Measurements from ENCODE around the gene PLAAT4. TPM values are rescaled to one million over a fixed set of nuclear protein-coding genes. Genes with fewer than 3 reads are reported as not detected.

PLAAT4 gene
- total RNA-seq, 4 donors from 2014 or later = 2.2 to 8.3 (median 6.2) TPM

DNA sequence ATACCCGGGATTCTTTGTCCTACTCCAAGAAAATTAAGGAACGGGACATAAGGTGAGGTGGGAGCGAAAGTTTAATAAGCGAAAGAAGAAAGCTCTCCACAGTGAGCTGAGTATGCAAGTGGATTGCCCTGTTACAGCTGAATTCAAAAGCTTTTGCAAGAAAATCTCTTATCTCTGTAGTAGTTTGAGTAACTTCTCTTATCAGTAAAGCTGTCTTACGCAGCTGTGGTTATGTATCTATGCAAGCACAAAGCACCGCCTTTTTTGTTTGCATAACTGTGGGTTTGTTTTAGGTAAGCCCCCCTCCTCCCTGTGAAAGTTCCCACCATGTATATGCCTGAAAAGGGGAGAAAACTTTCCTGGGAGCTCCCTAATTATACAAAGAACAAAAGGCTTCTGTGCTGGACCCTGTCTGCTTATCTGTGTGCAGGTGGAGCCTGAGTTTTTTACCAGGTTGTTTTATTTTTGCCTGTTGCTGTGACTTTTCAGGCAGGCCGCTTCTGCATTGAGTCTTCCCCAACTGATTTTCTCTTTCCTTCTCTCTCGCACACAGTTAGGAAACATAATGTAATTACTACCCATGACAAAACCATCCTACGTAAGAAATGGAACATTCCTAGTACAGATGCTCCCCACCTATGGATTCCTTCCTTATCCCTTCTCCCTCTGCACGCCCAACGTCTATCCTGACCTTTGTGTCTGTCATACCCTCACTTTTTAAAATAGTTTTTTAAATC, 44.8 kb upstream of the PLAAT4 start:
- intact Hi-C loops (cut with DNase I; ENCODE audit: low total_unique reads) = no loop called here
- 55 to 59% methylated on average over 11 of the region's 11 CpGs for WGBS, 2 donors
- TF ChIP-seq POLR2A (IDR thresholded peaks at IDR 0.05) (no peak), CTCF (IDR thresholded peaks at IDR 0.05) (no peak)
- no peak for DNase-seq (ENCODE audit: low spot score in 2 of 2)
- H3K4me3 ChIP-seq (ENCODE audit: low read depth, poor library complexity, severe bottlenecking) = no peak overlapping the region

- TF ChIP-seq POLR2A (IDR thresholded peaks at IDR 0.05) (no peak), CTCF (IDR thresholded peaks at IDR 0.05) (no peak)
- 91 to 94% methylated on average over 1 of the region's 1 CpG for WGBS, 2 donors
- no peak for DNase-seq (ENCODE audit: low spot score in 2 of 2)
- no peak overlapping the region for H3K4me3 ChIP-seq (ENCODE audit: low read depth, poor library complexity, severe bottlenecking)
- intact Hi-C loops (cut with DNase I; ENCODE audit: low total_unique reads) = no loop called here
Observed at GRCh38 chr11:63492441-63492840, 44.2 kb upstream of the PLAAT4 start.

DNA sequence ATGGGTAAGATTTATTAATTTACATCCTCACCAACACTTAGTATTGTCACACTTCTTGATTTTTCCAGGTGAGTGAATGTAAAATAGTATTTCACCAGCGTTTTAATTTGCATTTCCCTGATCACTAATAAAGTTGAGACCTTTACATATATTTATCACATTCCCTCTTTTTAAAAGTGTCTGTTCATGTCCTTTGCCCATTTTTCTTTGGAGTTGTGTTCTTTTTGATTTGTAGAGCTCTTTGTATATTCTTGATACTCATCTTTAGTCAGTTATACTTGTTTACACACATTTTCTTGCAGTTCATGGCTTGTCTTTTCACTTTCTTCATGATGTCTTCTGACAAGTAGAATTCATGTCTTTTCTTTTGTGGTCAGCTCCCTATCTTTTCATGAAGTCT, 43.5 kb upstream of the PLAAT4 start:
- no peak for TF ChIP-seq POLR2A (IDR thresholded peaks at IDR 0.05)
- no peak for TF ChIP-seq CTCF (IDR thresholded peaks at IDR 0.05)
- intact Hi-C loops (cut with DNase I; ENCODE audit: low total_unique reads) = no loop called here
- 97 to 98% methylated on average over 1 of the region's 1 CpG for WGBS, 2 donors
- H3K4me3 ChIP-seq (ENCODE audit: low read depth, poor library complexity, severe bottlenecking) = no peak overlapping the region
- DNase-seq (ENCODE audit: low spot score in 2 of 2) = no peak

GRCh38 chr11:63494975-63495374, 41.6 kb upstream of the PLAAT4 start:
- no peak for TF ChIP-seq CTCF (IDR thresholded peaks at IDR 0.05)
- TF ChIP-seq POLR2A (IDR thresholded peaks at IDR 0.05) = no peak
- WGBS, 2 donors = 54 to 65% methylated on average over 6 of the region's 6 CpGs
- intact Hi-C loops (cut with DNase I; ENCODE audit: low total_unique reads) = no loop called here

GRCh38 chr11:63499874-63500273, 36.7 kb upstream of the PLAAT4 start:
- DNase-seq (ENCODE audit: low spot score in 2 of 2) = no peak
- intact Hi-C loops (cut with DNase I; ENCODE audit: low total_unique reads) = no loop called here
- TF ChIP-seq POLR2A (IDR thresholded peaks at IDR 0.05) (no peak), CTCF (IDR thresholded peaks at IDR 0.05) (no peak)
- no peak overlapping the region for H3K4me3 ChIP-seq (ENCODE audit: low read depth, poor library complexity, severe bottlenecking)
- 80 to 93% methylated on average over 4 of the region's 4 CpGs for WGBS, 2 donors

More at GRCh38 chr11:63494975-63495374, 41.6 kb upstream of the PLAAT4 start:
- no peak for DNase-seq (ENCODE audit: low spot score in 2 of 2)
- no peak overlapping the region for H3K4me3 ChIP-seq (ENCODE audit: low read depth, poor library complexity, severe bottlenecking)

DNA sequence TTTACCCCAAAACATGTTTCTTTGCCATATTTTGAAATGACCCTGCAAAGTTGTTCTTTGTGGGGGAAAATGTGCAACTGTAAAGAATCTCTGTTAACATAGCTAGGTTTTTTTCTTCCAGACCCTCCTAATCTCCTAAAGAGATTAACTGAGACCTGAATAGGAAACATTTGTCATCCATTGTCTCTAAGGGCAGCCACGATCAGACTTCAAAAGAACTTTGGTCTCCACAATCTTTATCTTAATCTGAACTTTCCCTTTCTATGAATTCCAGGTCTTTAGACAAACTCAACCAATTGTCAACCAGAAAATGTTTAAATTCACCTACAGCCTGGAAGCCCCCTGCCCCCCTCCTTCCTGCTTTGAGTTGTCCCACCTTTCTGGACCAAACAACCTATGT, 35.4 kb upstream of the PLAAT4 start:
- no peak for DNase-seq (ENCODE audit: low spot score in 2 of 2)
- no peak overlapping the region for H3K4me3 ChIP-seq (ENCODE audit: low read depth, poor library complexity, severe bottlenecking)
- TF ChIP-seq CTCF (IDR thresholded peaks at IDR 0.05) = no peak
- TF ChIP-seq POLR2A (IDR thresholded peaks at IDR 0.05) = no peak
- WGBS, 2 donors = 41 to 53% methylated on average over 1 of the region's 1 CpG
- intact Hi-C loops (cut with DNase I; ENCODE audit: low total_unique reads) = no loop called here
